Suppressor macrophage treated with lipopolysaccharide for 4 hours (primary cell): Measurements from ENCODE around the gene TUBB1.

Experiments used
- DNase-seq: peaks from one replicate; pipeline ENCODE4 v3.0.0-alpha.2; 2020

The TUBB1 gene

DNA sequence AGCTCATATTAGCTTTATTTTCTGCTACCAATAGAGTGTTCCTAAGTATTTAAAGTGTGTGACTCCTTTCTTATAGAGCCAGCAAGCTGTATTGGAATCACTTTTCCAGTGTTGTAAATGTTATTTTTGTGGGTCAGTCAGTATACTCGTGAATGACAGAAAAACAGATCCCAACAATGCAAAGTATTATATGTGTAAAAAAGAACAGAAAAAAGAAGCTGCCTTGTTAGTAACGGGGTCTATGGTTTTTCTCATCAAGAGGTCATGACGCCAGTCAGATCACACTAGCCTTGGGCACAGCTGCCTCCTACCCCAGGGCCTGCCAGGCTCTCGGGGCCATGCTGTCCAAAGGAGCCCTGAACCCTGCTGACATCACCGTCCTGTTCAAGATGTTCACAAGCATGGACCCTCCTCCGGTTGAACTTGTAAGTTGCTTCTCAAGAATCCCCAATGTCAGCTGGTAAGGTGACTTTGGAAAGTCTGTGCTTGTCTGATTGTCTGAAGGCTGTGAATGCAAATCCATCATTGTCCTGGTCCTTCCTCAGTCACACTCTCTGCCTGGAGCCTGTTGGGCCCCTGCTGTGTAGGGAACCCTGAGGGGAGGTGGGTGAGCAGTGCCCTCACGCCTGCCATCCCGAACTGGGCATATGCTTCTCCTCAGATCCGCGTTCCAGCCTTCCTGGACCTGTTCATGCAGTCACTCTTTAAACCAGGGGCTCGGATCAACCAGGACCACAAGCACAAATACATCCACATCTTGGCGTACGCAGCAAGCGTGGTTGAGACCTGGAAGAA, 28.4 kb upstream of the TUBB1 start:
- no peak for DNase-seq

DNA sequence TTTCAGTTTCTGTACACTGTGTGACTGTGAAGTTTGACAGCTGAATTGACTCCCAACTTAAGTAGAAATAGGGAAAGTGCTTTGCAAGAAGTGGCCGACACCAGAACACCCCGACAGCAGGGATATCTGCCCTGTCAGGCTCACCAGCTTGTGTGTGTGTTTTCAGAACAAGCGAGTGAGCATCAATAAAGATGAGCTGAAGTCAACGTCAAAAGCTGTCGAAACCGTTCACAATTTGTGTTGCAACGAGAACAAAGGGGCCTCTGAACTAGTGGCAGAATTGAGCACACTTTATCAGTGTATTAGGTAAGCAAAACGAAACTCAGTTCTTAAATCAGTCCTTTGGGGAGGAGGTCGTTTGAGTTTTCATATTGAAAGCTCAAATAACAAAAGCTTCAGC, 27.5 kb upstream of the TUBB1 start:
- no peak for DNase-seq

- DNase-seq: no peak
These were observed 26.3 kb upstream of the TUBB1 start for GRCh38 chr20:58992911-58993310.

DNA sequence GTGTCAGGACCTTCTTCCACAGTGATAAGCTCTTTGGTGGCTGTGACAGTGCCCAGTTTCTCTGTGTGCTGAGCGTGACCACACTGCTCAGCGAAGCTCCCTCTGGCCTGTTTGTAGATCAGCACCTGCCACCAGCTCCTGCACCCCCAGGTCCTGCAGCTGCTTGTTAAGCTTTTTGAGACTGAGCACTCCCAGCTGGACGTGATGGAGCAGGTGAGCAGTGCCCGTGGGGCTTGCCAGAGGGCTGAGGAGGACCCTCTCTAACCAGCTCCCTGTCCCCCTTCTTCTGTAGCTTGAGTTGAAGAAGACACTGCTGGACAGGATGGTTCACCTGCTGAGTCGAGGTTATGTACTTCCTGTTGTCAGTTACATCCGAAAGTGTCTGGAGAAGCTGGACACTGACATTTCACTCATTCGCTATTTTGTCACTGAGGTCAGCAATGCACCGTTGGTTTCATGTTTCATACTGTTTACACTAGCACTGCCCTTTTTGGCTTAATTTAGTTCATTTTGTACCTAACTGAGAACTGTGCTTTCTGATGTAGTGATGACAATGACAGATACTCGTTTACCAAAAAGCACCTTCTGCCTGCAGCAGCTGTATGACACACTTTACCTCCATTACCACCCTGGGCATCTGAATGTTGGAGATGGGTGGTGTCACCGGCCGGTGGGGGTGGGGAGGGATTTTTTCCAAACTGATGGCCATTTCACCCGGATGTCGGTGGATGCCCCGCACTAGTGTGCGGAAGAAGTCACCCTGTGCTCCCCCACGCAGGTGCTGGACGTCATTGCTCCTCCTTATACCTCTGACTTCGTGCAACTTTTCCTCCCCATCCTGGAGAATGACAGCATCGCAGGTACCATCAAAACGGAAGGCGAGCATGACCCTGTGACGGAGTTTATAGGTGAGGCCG, 25.6 kb upstream of the TUBB1 start:
- DNase-seq: no peak

- no peak for DNase-seq
These were observed 24.7 kb upstream of the TUBB1 start for GRCh38 chr20:58994390-58995159.

GRCh38 chr20:58995461-58996225, 23.6 kb upstream of the TUBB1 start:
- DNase-seq: no peak

- no peak for DNase-seq
These were observed 23.0 kb upstream of the TUBB1 start for GRCh38 chr20:58996226-58996611.

DNA sequence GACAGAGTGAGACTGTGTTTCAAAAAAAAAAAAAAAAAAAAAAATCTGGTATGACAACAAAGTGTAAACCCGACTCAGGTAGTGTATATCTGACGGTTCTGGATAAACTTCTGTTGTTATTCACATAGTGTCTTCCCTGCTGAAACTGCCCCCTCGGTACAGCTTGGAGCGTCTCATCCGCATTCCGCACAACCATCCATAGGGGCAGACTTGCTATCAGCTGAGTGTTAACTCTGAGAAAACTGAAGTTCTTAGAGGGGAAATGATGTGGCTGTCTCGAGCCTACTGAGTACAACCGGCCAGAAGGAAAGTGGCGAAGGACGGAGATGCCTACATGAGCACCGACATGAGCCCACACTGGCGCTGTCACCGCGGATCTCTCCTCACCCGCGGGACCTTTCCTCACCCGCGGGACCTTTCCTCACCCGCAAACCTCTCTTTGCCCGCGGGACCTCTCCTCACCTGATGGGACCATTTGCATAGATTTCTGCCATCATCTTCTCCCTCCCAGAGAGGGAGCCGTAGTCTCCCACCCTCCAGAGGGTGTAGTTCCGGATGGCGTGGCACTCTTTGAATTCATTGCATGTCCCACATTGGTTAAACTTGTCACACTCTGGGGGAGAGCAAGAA, 22.0 kb upstream of the TUBB1 start:
- no peak for DNase-seq

DNA sequence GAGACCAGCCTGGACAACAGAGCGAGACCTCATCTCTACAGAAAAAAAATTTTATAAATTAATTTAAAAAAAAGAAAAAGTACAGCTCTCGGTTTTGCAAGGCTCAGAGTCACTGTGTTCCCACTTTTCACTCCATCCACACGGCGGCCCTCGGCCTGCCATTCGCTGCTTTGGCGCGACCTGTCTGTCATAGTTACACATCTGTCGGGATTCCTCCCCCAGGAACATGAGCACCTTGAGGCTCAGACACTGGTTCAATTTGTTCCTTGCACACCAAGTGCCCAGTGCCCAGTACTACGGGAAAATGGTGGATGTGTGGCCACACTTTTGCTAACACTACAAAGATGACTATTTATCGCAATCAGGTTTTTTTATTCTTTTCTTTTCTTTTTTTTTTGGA, 20.6 kb upstream of the TUBB1 start:
- no peak for DNase-seq

DNA sequence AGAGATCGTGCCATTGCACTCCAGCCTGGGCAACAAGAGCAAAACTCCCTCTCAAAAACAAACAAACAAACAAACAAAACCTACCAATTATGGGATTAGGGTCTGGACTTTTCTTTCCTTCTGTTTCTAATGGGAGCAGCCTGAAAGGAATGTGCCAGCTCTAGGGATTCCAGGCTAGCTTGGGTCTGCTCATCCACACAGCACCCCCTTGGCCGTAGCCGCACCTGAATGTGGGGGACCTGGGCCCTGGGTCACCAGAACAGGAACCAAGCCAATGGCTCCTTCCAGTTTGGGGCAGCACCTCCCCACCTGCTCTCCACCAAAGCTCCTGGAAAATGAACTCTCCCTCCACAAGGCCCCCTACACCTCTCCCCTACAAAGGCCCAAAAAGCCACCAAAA, 18.9 kb upstream of the TUBB1 start:
- no peak for DNase-seq

GRCh38 chr20:59001068-59001448, 18.2 kb upstream of the TUBB1 start:
- no peak for DNase-seq

- DNase-seq: no peak
These were observed 17.6 kb upstream of the TUBB1 start for GRCh38 chr20:59001449-59002171.

- no peak for DNase-seq
These were observed 16.8 kb upstream of the TUBB1 start for GRCh38 chr20:59002388-59002787.

- DNase-seq: no peak
These were observed 16.3 kb upstream of the TUBB1 start for GRCh38 chr20:59002874-59003399.

- DNase-seq: no peak
These were observed 15.3 kb upstream of the TUBB1 start for GRCh38 chr20:59003836-59004492.

DNA sequence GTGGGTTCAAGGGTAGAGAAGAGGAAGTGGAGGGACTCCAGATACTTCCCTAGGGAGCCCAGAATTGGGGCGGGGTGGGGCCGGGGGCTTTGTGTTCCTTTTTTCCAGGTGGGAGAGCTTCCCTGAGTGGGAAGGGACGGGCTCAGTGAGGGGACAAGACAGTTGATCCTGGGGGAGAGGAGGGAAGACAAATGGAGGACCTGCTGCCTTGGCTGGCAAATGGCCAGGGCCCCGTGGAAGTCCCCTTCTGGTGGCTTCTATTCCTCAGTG, 14.8 kb upstream of the TUBB1 start:
- DNase-seq: peak; percentile 96

DNA sequence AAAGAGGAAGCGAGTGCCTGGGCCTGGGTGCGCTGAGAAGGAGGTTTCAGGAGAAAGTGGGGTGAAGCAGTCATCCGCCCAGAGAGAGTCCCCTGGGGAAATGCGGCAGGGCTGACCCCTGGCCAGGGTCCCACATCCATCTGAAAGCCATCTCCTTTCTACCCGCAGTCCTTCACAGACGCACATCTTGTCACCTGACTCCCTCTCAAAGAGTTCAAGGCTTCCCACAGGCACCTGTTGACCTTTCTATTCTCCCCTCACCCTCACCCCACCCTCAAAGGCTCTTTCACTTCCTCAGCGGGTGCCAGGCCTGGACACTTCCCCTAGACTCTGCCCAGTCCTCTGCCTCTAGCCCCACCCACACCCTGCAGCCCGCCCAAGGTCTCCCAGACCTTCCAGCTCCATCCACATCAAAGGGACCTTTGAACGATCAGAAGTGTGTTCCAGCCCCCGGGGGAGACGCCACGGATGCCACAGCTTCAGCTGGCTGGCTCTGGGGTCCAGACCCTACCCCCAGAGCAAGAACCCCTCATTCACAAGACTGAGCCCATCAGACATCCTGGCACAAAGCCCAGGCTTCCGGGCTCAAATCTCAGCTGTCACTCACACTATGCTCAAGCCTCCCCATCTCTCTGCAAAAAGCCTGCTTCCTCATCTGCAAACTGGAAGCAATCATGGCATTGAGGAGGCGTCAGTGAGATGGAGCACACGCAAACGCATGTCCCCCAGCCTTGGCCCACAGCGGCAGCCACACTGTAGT, 14.3 kb upstream of the TUBB1 start:
- DNase-seq: peak; percentile 91

GRCh38 chr20:59005523-59006166, 13.6 kb upstream of the TUBB1 start:
- DNase-seq: peak; percentile 15

DNA sequence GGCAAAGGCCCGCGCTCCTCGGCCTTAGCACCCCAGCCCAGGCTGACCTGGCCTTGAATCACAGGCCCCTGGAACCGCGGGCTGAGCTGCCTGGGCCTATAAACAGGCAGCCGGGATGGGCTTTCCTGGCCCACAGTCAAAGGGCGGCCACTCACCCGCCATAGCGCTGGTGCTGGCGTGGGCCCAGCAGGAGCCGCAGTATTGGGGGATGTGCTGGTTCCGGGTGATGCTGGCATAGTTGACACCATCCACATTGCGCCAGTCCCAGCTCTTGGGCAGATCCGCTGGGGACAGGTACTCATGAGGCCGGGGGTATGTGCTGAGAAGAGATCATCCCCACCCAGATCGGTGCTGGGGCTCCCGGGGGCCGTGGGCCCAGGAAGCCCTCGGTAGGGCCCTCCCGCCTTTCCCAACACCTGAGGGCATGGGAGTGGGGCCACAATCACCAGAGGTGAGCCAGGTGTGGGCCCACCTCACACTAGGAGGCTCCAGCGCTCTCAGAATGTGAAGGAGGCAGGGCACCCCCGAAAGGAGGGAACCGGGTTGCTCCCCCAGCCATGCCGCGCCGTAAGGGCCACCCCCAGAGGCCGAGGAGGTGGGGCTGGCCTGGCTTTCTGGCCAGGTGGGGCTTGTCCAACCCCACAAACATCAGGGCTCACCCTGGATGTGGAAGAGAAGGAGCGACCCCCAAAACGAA, 12.9 kb upstream of the TUBB1 start:
- DNase-seq: peak; percentile 50
